ENCODE measurements around the gene PCDHA8.
"Not testable (repeated sequence)": the region's sequence is repeated elsewhere in the genome, so short reads cannot be mapped to it uniquely, and the experiment has no call there.

Gene PCDHA8

GRCh38 chr5:140827704-140828361 lies 13.2 kb upstream of the PCDHA8 start, which contains the start of gene PCDHA6:
Gene PCDHA6, plus strand, starts transcription at chr5:140827960. Its CDS starts 132 bp downstream, at chr5:140828092.
- DNase-seq = no peak
- in situ Hi-C loops (cut with HindIII; ENCODE audit: low pct_ligation_motif_present, low pct_unique_long_range_greater_than_20kb, low sequenced_read_pairs) = no loop called here

DNA sequence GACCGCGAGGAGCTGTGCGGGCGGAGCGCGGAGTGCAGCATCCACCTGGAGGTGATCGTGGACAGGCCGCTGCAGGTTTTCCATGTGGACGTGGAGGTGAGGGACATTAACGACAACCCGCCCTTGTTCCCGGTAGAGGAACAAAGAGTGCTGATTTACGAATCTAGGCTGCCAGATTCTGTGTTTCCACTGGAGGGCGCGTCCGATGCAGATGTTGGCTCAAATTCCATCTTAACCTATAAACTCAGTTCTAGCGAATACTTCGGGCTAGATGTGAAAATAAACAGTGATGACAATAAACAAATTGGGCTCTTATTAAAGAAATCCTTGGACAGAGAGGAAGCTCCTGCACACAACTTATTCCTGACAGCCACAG lies 12.6 kb upstream of the PCDHA8 start:
- no peak for DNase-seq
- in situ Hi-C loops (cut with HindIII; ENCODE audit: low pct_ligation_motif_present, low pct_unique_long_range_greater_than_20kb, low sequenced_read_pairs) = no loop called here

DNA sequence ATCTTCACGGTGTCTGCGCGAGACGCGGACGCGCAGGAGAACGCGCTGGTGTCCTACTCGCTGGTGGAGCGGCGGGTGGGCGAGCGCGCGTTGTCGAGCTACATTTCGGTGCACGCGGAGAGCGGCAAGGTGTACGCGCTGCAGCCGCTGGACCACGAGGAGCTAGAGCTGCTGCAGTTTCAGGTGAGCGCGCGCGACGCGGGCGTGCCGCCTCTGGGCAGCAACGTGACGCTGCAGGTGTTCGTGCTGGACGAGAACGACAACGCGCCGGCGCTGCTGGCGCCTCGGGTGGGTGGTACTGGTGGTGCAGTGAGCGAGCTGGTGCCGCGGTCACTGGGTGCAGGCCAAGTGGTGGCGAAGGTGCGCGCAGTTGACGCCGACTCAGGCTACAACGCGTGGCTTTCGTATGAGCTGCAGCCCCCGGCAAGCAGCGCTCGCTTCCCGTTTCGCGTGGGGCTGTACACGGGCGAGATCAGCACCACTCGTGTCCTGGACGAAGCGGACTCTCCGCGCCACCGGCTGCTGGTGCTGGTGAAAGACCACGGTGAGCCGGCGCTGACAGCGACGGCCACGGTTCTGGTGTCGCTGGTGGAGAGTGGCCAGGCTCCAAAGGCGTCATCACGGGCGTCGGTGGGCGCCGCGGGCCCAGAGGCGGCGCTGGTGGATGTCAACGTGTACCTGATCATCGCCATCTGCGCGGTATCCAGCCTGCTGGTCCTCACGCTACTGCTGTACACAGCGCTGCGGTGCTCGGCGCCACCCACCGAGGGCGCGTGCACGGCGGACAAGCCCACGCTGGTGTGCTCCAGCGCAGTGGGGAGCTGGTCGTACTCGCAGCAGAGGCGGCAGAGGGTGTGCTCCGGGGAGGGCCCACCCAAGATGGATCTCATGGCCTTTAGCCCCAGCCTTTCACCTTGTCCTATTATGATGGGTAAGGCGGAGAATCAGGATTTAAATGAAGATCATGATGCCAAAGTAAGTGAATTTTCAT lies 11.2 kb upstream of the PCDHA8 start:
- in situ Hi-C loops (cut with HindIII; ENCODE audit: low pct_ligation_motif_present, low pct_unique_long_range_greater_than_20kb, low sequenced_read_pairs) = not testable (repeated sequence)

DNA sequence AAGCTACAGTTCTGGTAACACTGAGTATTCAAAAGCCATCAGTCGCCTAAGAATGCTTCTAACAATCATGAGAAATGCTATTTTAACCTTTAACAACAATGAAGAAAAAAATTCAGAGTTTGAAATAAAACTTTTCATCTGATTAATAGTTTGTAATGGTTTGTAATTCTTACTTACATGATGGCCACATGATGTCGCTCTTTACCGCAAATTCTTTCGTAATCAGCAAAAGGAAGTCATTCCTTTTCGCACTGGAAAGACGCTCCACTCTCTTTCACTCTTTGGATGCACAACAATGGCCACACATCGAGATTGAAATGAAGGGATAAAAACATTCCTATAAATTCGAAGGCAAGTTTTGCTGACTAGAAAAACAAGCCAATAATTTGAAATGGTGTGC lies 7.0 kb upstream of the PCDHA8 start, which contains the start of gene PCDHA7:
Gene PCDHA7 (plus strand): TSS at position 277 of the 400 bp plus-strand sequence. CDS start 115 bp downstream, at position 392.
- in situ Hi-C loops (cut with HindIII; ENCODE audit: low pct_ligation_motif_present, low pct_unique_long_range_greater_than_20kb, low sequenced_read_pairs) = no loop called here
- peak; percentile 8 for DNase-seq

More for the DNA sequence above, 11.2 kb upstream of the PCDHA8 start:
- DNase-seq = not testable (repeated sequence)

DNA sequence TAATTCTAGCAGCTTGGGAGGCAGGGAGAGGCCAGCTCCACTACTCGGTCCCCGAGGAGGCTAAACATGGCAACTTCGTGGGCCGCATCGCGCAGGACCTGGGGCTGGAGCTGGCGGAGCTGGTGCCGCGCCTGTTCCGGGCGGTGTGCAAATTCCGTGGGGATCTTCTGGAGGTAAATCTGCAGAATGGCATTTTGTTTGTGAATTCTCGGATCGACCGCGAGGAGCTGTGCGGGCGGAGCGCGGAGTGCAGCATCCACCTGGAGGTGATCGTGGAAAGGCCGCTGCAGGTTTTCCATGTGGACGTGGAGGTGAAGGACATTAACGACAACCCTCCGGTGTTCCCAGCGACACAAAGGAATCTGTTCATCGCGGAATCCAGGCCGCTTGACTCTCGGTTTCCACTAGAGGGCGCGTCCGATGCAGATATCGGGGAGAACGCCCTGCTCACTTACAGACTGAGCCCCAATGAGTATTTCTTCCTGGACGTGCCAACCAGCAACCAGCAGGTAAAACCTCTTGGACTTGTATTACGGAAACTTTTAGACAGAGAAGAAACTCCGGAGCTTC lies 6.5 kb upstream of the PCDHA8 start:
- in situ Hi-C loops (cut with HindIII; ENCODE audit: low pct_ligation_motif_present, low pct_unique_long_range_greater_than_20kb, low sequenced_read_pairs); DNase-seq: not testable (repeated sequence)

GRCh38 chr5:140835622-140836510 lies 5.1 kb upstream of the PCDHA8 start:
- in situ Hi-C loops (cut with HindIII; ENCODE audit: low pct_ligation_motif_present, low pct_unique_long_range_greater_than_20kb, low sequenced_read_pairs) = no loop called here
- no peak for DNase-seq

DNA sequence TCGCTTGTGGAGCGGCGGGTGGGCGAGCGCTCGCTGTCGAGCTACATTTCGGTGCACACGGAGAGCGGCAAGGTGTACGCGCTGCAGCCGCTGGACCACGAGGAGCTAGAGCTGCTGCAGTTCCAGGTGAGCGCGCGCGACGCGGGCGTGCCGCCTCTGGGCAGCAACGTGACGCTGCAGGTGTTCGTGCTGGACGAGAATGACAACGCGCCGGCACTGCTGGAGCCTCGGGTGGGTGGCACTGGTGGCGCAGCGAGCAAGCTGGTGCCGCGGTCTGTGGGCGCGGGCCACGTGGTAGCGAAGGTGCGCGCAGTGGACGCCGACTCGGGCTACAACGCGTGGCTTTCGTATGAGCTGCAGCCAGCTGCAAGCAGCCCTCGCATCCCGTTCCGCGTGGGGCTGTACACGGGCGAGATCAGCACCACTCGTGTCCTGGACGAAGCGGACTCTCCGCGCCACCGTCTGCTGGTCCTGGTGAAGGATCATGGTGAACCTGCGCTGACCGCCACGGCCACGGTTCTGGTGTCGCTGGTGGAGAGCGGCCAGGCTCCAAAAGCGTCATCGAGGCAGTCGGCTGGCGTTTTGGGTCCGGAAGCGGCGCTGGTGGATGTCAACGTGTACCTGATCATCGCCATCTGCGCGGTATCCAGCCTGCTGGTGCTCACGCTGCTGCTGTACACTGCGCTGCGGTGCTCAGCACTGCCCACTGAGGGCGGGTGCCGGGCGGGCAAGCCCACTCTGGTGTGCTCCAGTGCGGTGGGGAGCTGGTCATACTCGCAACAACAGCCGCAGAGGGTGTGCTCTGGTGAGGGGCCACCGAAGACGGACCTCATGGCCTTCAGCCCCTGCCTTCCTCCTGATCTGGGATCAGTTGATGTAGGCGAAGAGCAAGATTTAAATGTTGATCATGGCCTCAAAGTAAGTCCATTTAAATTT lies 2.1 kb downstream of the PCDHA8 start:
- no peak for DNase-seq
- in situ Hi-C loops (cut with HindIII; ENCODE audit: low pct_ligation_motif_present, low pct_unique_long_range_greater_than_20kb, low sequenced_read_pairs) = no loop called here

DNA sequence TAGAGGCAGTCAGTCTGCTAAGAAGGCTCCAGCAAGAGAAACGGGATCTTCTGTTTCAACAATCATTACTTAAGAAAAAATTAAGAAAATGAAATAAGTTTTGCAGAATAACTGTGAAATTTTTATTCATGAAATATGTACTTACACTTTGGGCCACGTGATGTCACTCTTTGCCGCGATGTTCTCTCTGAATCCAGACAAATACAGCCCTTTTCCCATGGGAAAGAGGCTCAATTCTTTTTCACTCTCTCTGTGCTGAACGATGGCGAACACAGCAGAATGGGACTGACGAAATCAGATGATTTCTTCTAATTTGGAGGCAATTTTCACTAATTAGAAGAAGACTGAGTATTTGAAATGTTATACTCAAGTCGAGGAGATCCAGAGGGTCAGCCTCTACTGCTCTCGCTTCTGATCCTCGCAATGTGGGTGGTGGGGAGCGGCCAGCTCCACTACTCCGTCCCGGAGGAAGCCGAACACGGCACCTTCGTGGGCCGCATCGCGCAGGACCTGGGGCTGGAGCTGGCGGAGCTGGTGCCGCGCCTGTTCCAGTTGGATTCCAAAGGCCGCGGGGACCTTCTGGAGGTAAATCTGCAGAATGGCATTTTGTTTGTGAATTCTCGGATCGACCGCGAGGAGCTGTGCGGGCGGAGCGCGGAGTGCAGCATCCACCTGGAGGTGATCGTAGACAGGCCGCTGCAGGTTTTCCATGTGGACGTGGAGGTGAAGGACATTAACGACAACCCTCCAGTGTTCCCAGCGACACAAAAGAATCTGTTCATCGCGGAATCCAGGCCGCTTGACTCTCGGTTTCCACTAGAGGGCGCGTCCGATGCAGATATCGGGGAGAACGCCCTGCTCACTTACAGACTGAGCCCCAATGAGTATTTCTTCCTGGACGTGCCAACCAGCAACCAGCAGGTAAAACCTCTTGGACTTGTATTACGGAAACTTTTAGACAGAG lies 7.4 kb downstream of the PCDHA8 start, which contains the start of gene PCDHA9:
Gene PCDHA9 (plus strand): TSS at position 244 of the 964 bp plus-strand sequence. CDS start 114 bp downstream, at position 358.
- in situ Hi-C loops (cut with HindIII; ENCODE audit: low pct_ligation_motif_present, low pct_unique_long_range_greater_than_20kb, low sequenced_read_pairs); DNase-seq: not testable (repeated sequence)

DNA sequence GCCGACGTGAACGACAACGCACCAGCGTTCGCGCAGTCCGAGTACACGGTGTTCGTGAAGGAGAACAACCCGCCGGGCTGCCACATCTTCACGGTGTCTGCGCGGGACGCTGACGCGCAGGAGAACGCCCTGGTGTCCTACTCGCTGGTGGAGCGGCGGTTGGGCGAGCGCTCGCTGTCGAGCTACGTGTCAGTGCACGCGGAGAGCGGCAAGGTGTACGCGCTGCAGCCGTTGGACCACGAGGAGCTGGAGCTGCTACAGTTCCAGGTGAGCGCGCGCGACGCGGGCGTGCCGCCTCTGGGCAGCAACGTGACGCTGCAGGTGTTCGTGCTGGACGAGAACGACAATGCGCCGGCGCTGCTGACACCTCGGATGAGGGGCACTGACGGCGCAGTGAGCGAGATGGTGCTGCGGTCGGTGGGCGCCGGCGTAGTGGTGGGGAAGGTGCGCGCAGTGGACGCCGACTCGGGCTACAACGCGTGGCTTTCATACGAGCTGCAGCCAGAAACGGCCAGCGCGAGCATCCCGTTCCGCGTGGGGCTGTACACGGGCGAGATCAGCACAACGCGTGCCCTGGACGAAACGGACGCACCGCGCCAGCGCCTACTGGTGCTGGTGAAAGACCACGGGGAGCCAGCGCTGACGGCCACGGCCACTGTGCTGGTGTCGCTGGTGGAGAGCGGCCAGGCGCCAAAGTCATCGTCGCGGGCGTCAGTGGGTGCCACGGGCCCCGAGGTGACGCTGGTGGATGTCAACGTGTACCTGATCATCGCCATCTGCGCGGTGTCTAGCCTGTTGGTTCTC lies 9.0 kb downstream of the PCDHA8 start:
- DNase-seq; in situ Hi-C loops (cut with HindIII; ENCODE audit: low pct_ligation_motif_present, low pct_unique_long_range_greater_than_20kb, low sequenced_read_pairs): not testable (repeated sequence)

- no peak for DNase-seq
- in situ Hi-C loops (cut with HindIII; ENCODE audit: low pct_ligation_motif_present, low pct_unique_long_range_greater_than_20kb, low sequenced_read_pairs) = no loop called here
These were observed 15.0 kb downstream of the PCDHA8 start, which contains the start of gene PCDHA10 for GRCh38 chr5:140855772-140856674. Gene PCDHA10, plus strand, starts transcription at chr5:140855897. Its CDS starts 152 bp downstream, at chr5:140856049.

GRCh38 chr5:140857177-140857986 lies 16.4 kb downstream of the PCDHA8 start:
- no peak for DNase-seq

DNA sequence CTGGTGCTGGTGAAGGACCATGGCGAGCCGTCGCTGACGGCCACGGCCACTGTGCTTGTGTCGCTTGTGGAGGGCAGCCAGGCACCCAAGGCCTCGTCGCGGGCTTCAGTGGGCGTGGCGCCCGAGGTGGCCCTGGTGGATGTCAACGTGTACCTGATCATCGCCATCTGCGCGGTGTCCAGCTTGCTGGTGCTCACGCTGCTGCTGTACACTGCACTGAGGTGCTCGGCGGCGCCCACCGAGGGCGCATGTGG lies 16.9 kb downstream of the PCDHA8 start:
- in situ Hi-C loops (cut with HindIII; ENCODE audit: low pct_ligation_motif_present, low pct_unique_long_range_greater_than_20kb, low sequenced_read_pairs) = no loop called here

More at GRCh38 chr5:140857177-140857986, 16.4 kb downstream of the PCDHA8 start:
- in situ Hi-C loops (cut with HindIII; ENCODE audit: low pct_ligation_motif_present, low pct_unique_long_range_greater_than_20kb, low sequenced_read_pairs) = no loop called here

GRCh38 chr5:140862441-140863295 lies 21.7 kb downstream of the PCDHA8 start:
- DNase-seq = no peak
- in situ Hi-C loops (cut with HindIII; ENCODE audit: low pct_ligation_motif_present, low pct_unique_long_range_greater_than_20kb, low sequenced_read_pairs) = no loop called here

More for the DNA sequence above, 16.9 kb downstream of the PCDHA8 start:
- no peak for DNase-seq

All from ACHN (cell line).